HFF-Myc (cell line): ENCODE results near the gene AK4.

Experiments used
- DNase-seq: peaks from one replicate; pipeline ENCODE4 v3.0.0-alpha.2; 2011; ENCODE audit warnings: low read depth; ENCODE audit errors: extremely low read depth
- H3K4me3 ChIP-seq: replicated peaks from 2 replicates; pipeline ENCODE4 v1.5.1; 2011; ENCODE audit warnings: low read depth, mild to moderate bottlenecking, control low read depth, low read length
- TF ChIP-seq, protein P1 (sequence below): IDR thresholded peaks from 2 replicates; pipeline ENCODE4 v1.5.1; 2012; ENCODE audit warnings: mild to moderate bottlenecking, low read depth, low read length, control low read depth; ENCODE audit errors: missing control alignments

The AK4 gene

DNA sequence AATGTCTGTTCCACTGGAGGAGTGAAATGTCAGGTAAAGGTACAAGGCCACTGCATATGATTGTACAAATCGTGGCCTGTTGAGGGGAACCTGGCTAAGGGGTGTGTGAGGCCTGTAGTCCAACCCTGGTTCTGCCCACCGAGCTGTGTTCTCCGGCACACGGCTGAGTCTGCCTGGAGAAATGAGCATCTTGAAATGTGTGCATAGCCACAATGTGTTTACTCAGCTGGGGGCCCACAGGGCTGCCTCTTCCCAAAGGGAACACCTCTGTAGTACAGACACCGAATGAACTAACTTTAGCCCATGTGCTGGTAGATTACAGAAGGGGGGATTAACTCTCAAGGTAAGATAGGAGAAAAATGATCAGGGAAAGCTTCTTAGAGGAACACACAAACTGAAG lies 30.2 kb downstream of the AK4 start:
- no peak for DNase-seq
- TF ChIP-seq, protein P1, sequence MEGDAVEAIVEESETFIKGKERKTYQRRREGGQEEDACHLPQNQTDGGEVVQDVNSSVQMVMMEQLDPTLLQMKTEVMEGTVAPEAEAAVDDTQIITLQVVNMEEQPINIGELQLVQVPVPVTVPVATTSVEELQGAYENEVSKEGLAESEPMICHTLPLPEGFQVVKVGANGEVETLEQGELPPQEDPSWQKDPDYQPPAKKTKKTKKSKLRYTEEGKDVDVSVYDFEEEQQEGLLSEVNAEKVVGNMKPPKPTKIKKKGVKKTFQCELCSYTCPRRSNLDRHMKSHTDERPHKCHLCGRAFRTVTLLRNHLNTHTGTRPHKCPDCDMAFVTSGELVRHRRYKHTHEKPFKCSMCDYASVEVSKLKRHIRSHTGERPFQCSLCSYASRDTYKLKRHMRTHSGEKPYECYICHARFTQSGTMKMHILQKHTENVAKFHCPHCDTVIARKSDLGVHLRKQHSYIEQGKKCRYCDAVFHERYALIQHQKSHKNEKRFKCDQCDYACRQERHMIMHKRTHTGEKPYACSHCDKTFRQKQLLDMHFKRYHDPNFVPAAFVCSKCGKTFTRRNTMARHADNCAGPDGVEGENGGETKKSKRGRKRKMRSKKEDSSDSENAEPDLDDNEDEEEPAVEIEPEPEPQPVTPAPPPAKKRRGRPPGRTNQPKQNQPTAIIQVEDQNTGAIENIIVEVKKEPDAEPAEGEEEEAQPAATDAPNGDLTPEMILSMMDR = no peak
- H3K4me3 ChIP-seq = no peak overlapping the region

DNA sequence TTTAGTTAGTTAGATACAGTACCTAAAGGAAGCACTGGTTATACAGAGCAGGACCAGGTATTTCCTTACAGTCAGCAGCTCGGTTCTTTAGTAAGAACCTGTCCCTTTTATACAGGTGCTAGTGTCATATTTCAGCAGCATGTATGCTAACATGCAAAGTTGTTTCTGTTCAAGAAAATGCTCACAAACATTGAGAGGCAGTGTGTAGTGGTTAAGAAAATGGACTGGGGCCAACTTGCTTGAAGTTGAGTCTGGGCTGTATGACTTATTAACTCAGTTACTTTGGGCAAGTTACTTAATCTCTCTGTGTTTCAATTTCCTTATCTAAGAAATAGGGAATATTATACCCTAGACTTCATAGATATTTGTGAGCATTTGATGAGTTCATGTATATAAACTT lies 31.1 kb downstream of the AK4 start:
- DNase-seq = no peak
- TF ChIP-seq, protein P1 = no peak

DNA sequence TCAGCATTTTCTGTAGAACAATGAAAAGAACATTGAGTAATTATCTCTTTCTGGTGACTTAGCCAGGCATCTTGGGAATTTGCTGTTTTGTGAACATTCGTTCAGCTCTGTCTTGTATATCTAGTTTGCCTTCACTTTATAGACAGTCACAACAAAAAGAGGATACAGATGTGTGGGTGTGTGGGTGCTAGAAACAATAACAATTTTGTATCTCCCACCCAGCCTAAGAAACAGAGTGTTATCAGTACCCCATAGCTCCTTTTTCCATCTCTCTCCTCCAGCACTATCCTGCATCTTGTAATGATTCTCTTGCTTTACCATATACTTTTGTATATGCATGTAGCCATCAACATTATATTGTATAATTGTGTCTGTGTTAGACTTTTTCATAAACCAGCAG lies 33.0 kb downstream of the AK4 start:
- DNase-seq = no peak
- H3K4me3 ChIP-seq = no peak overlapping the region
- TF ChIP-seq, protein P1 = no peak

More for the DNA sequence above, 31.1 kb downstream of the AK4 start:
- no peak overlapping the region for H3K4me3 ChIP-seq

DNA sequence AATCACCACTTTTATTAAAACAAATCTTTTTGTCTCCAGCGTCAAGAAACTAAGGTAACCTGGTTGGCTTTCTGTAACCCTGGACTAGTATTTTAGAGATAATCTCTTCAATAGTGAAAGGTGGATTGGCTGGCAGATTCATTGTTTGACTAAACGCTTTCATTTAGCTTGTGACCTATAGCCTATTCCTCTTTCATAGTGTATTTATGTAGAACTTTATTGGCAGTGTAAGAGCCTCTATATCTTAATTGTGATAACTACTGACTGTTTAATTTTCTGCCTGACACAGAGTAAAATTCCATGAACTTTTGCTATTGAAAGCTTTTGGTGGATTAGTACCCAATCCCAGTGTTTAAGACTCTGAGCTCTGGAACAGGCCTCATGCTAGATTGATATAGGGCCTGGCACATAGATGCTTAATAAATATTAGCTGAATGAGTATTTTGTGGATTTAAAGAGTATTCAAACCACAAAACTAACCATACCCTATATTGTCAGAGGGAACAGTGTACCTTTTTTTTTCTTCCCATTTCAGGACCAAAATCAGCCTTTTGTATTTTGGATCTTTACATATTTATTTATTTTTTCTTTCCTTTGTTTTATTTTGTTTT lies 34.8 kb downstream of the AK4 start:
- DNase-seq = no peak
- no peak overlapping the region for H3K4me3 ChIP-seq
- TF ChIP-seq, protein P1 = no peak

DNA sequence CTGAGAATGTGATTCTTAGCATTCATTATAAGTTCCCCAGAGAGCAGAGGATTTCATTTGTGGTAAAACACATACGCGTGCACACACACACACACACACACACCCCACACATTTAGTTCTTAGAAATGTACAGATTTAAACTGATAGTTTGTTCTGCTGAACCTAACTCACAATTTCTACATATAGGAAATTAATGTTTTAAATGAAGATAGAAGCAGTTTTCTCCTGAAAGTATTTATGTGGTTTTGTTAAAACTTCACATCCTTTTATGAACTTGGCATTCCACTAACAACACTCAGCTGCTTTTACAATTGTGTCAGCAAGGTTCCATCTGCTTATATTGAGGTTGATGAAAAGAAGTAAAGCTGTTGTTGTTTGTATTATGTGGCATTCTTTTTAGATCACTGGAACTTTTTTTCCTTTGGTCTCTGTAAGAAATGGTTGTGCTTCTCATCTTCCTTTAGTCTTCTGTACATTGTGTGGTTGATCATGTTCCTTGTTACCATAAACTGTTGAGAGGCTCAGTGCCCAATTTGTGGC lies 41.6 kb downstream of the AK4 start:
- TF ChIP-seq, protein P1 = no peak
- no peak for DNase-seq
- no peak overlapping the region for H3K4me3 ChIP-seq

DNA sequence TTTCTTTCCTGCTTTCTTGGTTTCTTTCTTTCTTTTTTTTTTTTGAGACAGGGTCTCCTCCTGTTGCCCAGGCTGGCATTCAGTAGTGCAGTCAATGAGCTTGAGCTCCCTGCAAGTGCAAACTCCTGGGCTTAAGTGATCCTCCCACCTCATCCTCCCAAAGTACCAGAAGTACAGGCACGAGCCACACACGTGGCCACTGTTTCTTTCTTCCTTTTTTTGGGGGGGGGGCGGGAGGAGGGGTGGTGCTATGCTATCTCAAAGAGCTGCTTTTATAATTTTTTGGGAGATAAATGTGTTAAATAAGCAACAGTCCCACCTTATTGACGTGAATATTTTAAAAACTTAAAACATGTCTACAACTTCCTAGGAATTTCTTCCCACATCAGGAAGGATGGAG lies 42.2 kb downstream of the AK4 start:
- no peak for DNase-seq
- TF ChIP-seq, protein P1 = no peak

More for the DNA sequence above, 42.2 kb downstream of the AK4 start:
- no peak overlapping the region for H3K4me3 ChIP-seq
